ENCODE measurements around the gene LSM14B.

DNA sequence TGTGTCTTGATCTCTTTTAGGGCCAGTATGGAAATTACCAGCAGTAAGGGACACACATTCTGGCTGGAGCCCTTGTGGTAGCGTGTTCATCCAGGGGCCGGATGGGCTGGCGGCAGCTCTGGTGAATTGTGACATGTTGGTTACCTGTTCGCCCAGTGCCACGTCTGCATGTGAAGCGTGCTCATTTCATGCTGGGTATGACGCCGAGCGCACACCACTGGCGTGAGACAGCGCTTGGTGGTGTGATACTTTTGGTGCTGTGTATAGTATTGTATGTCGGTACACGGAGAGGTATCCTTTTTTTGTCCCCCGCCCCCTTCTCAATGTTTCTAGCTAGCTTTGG lies 56.9 kb downstream of the LSM14B start:
- TF ChIP-seq, protein P1, sequence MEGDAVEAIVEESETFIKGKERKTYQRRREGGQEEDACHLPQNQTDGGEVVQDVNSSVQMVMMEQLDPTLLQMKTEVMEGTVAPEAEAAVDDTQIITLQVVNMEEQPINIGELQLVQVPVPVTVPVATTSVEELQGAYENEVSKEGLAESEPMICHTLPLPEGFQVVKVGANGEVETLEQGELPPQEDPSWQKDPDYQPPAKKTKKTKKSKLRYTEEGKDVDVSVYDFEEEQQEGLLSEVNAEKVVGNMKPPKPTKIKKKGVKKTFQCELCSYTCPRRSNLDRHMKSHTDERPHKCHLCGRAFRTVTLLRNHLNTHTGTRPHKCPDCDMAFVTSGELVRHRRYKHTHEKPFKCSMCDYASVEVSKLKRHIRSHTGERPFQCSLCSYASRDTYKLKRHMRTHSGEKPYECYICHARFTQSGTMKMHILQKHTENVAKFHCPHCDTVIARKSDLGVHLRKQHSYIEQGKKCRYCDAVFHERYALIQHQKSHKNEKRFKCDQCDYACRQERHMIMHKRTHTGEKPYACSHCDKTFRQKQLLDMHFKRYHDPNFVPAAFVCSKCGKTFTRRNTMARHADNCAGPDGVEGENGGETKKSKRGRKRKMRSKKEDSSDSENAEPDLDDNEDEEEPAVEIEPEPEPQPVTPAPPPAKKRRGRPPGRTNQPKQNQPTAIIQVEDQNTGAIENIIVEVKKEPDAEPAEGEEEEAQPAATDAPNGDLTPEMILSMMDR (conservative IDR thresholded peaks at IDR 0.05) = no peak
- TF ChIP-seq ZFX (IDR thresholded peaks at IDR 0.05) = no peak
